ENCODE measurements around the gene RNF183. TPM values are rescaled to one million over a fixed set of nuclear protein-coding genes. Genes with fewer than 3 reads are reported as not detected.

RNF183 gene
- total RNA-seq, 1 donor from 2014 or later, result not detected

DNA sequence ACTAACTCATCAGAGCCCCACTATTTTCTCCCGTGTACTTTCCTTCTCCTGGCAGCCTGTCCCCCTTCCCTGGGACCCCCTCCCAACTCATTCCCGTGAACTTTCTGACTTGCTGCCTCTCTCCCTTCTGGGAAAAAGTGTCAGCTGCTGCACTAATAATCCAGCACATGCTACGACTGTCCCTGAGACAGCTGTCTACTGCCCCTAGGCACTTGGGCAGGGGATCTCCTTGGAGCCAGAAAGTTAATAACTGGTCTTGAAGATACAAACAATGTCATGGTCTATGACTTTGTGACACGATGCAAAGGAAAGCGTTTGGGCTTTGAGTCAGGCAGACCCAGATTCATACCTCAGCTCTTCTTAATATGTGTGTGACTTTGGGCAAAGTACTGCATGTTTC is 10.1 kb upstream of the RNF183 start:
- Mint-ChIP-seq H3K36me3 (ENCODE audit: low read depth, unreplicated experiment) (peaks cover 3% of the 10 kb centered on the region), H3K27me3 (ENCODE audit: low read depth, unreplicated experiment) (peaks cover 12% of the 10 kb centered on the region), H3K9me3 (ENCODE audit: unreplicated experiment) (peaks cover 3% of the 10 kb centered on the region), H3K27ac (ENCODE audit: unreplicated experiment) (no peak overlapping the region), H3K4me3 (ENCODE audit: unreplicated experiment) (no peak overlapping the region), H3K4me1 (ENCODE audit: low read depth, unreplicated experiment) (no peaks in the 10 kb centered on the region)
- DNase-seq (ENCODE audit: low read depth) (no peak), FAIRE-seq (no peak)
- H2AFZ ChIP-seq (ENCODE audit: low read depth, low read length), result no peak overlapping the region
- H3K27ac ChIP-seq (ENCODE audit: low read depth, low read length), result no peak overlapping the region
- H3K9me3 ChIP-seq (ENCODE audit: insufficient read depth, low read depth, low read length), result no peaks in the 10 kb centered on the region
- no peaks in the 10 kb centered on the region for H3K79me2 ChIP-seq (ENCODE audit: insufficient read depth, low read length)
- TF ChIP-seq, protein P1, sequence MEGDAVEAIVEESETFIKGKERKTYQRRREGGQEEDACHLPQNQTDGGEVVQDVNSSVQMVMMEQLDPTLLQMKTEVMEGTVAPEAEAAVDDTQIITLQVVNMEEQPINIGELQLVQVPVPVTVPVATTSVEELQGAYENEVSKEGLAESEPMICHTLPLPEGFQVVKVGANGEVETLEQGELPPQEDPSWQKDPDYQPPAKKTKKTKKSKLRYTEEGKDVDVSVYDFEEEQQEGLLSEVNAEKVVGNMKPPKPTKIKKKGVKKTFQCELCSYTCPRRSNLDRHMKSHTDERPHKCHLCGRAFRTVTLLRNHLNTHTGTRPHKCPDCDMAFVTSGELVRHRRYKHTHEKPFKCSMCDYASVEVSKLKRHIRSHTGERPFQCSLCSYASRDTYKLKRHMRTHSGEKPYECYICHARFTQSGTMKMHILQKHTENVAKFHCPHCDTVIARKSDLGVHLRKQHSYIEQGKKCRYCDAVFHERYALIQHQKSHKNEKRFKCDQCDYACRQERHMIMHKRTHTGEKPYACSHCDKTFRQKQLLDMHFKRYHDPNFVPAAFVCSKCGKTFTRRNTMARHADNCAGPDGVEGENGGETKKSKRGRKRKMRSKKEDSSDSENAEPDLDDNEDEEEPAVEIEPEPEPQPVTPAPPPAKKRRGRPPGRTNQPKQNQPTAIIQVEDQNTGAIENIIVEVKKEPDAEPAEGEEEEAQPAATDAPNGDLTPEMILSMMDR (IDR thresholded peaks at IDR 0.05; ENCODE audit: insufficient read depth, low read depth, low read length), result no peak
- TF ChIP-seq EZH2 (IDR thresholded peaks at IDR 0.05; ENCODE audit: insufficient read depth, low read length), result no peak
- no peak overlapping the region for H3K4me3 ChIP-seq (ENCODE audit: insufficient read depth, low read depth, low read length)
- no peaks in the 10 kb centered on the region for H3K27me3 ChIP-seq (ENCODE audit: insufficient read depth, low read length)
- no peaks in the 10 kb centered on the region for H3K4me1 ChIP-seq (ENCODE audit: insufficient read depth, low read length)
- H3K4me2 ChIP-seq (ENCODE audit: low read length), result no peak overlapping the region
- no peaks in the 10 kb centered on the region for H3K36me3 ChIP-seq (ENCODE audit: insufficient read depth, low read length)
- no peak overlapping the region for H3K9ac ChIP-seq (ENCODE audit: low read length)
- no peaks in the 10 kb centered on the region for H4K20me1 ChIP-seq (ENCODE audit: insufficient read depth, low read length)

DNA sequence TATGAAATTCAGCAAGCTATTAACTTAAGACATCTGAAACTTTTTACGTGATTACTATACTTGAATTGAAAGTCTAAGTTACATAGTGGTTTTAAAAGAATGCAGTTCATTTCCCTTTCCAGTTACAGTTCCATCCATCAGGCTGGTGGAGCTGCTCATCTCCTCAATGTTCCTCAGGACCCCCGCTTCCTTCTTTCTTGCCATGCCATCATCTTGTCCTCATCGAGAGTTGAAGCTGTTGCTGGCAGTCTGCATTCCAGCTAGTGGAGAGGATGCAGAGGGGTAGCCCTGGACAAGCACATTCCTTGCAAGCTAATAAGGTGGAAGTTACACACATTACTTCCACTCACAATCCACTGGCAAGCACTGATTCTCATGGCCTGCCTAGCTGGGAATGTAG is 8.8 kb upstream of the RNF183 start:
- Mint-ChIP-seq H3K9me3 (ENCODE audit: unreplicated experiment) (no peaks in the 10 kb centered on the region), H3K36me3 (ENCODE audit: low read depth, unreplicated experiment) (no peaks in the 10 kb centered on the region), H3K27ac (ENCODE audit: unreplicated experiment) (no peak overlapping the region), H3K27me3 (ENCODE audit: low read depth, unreplicated experiment) (peaks cover 12% of the 10 kb centered on the region), H3K4me1 (ENCODE audit: low read depth, unreplicated experiment) (no peaks in the 10 kb centered on the region), H3K4me3 (ENCODE audit: unreplicated experiment) (no peak overlapping the region)
- H3K27ac ChIP-seq (ENCODE audit: low read depth, low read length), result no peak overlapping the region
- DNase-seq (ENCODE audit: low read depth), result peak; percentile 14
- no peak overlapping the region for H2AFZ ChIP-seq (ENCODE audit: low read depth, low read length)
- TF ChIP-seq, protein P1 (IDR thresholded peaks at IDR 0.05; ENCODE audit: insufficient read depth, low read depth, low read length), result no peak
- TF ChIP-seq EZH2 (IDR thresholded peaks at IDR 0.05; ENCODE audit: insufficient read depth, low read length), result no peak
- no peaks in the 10 kb centered on the region for H3K9me3 ChIP-seq (ENCODE audit: insufficient read depth, low read depth, low read length)
- no peaks in the 10 kb centered on the region for H3K79me2 ChIP-seq (ENCODE audit: insufficient read depth, low read length)
- H3K4me1 ChIP-seq (ENCODE audit: insufficient read depth, low read length), result no peaks in the 10 kb centered on the region
- H3K9ac ChIP-seq (ENCODE audit: low read length), result no peak overlapping the region
- FAIRE-seq, result no peak
- no peaks in the 10 kb centered on the region for H4K20me1 ChIP-seq (ENCODE audit: insufficient read depth, low read length)
- H3K4me3 ChIP-seq (ENCODE audit: insufficient read depth, low read depth, low read length), result no peak overlapping the region
- no peak overlapping the region for H3K4me2 ChIP-seq (ENCODE audit: low read length)
- H3K27me3 ChIP-seq (ENCODE audit: insufficient read depth, low read length), result no peaks in the 10 kb centered on the region
- no peaks in the 10 kb centered on the region for H3K36me3 ChIP-seq (ENCODE audit: insufficient read depth, low read length)

DNA sequence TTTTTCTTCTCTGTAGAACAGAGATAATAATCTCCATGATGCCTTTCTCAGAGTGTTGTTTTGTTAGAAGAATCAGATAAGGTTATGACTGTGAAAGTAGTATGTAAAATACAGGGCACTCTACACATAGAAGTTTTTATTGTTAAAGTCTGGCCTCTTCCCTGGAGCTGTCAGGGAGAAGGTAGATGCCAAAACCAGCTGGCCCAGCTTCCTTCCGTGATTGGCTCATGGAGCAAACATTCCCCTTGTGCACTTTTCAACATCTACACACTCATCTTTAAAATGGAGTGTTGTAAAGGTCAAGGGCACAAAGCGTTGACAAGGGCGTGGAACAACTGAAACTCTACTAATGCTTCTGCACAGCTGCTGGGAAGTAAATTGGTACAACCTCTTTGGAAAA is 7.4 kb upstream of the RNF183 start:
- FAIRE-seq (no peak), DNase-seq (ENCODE audit: low read depth) (no peak)
- H3K9ac ChIP-seq (ENCODE audit: low read length), result no peak overlapping the region
- no peak overlapping the region for H3K27ac ChIP-seq (ENCODE audit: low read depth, low read length)
- no peak overlapping the region for H2AFZ ChIP-seq (ENCODE audit: low read depth, low read length)
- H3K4me1 Mint-ChIP-seq (ENCODE audit: low read depth, unreplicated experiment), result no peaks in the 10 kb centered on the region
- no peak overlapping the region for H3K27ac Mint-ChIP-seq (ENCODE audit: unreplicated experiment)
- peaks cover 7% of the 10 kb centered on the region for H3K27me3 Mint-ChIP-seq (ENCODE audit: low read depth, unreplicated experiment)
- H3K9me3 Mint-ChIP-seq (ENCODE audit: unreplicated experiment), result no peaks in the 10 kb centered on the region
- H3K4me2 ChIP-seq (ENCODE audit: low read length), result no peak overlapping the region
- no peak overlapping the region for H3K4me3 Mint-ChIP-seq (ENCODE audit: unreplicated experiment)
- H4K20me1 ChIP-seq (ENCODE audit: insufficient read depth, low read length), result no peaks in the 10 kb centered on the region
- H3K27me3 ChIP-seq (ENCODE audit: insufficient read depth, low read length), result no peaks in the 10 kb centered on the region
- no peaks in the 10 kb centered on the region for H3K79me2 ChIP-seq (ENCODE audit: insufficient read depth, low read length)
- H3K36me3 Mint-ChIP-seq (ENCODE audit: low read depth, unreplicated experiment), result no peaks in the 10 kb centered on the region
- H3K36me3 ChIP-seq (ENCODE audit: insufficient read depth, low read length), result no peaks in the 10 kb centered on the region
- TF ChIP-seq, protein P1 (IDR thresholded peaks at IDR 0.05; ENCODE audit: insufficient read depth, low read depth, low read length), result no peak
- no peak for TF ChIP-seq EZH2 (IDR thresholded peaks at IDR 0.05; ENCODE audit: insufficient read depth, low read length)
- no peaks in the 10 kb centered on the region for H3K4me1 ChIP-seq (ENCODE audit: insufficient read depth, low read length)
- H3K4me3 ChIP-seq (ENCODE audit: insufficient read depth, low read depth, low read length), result no peak overlapping the region
- H3K9me3 ChIP-seq (ENCODE audit: insufficient read depth, low read depth, low read length), result no peaks in the 10 kb centered on the region

Data from astrocyte (in vitro differentiated cells and primary cell).